HG03045 (cell line): ENCODE results near the gene CCDC192.

Experiments used
- ATAC-seq: cut with Tn5 transposase; IDR thresholded peaks from one replicate; pipeline ENCODE4 v1.9.1; 2021; ENCODE audit warnings: mild to moderate bottlenecking, moderate library complexity; ENCODE audit not compliant: unreplicated experiment

CCDC192 gene

DNA sequence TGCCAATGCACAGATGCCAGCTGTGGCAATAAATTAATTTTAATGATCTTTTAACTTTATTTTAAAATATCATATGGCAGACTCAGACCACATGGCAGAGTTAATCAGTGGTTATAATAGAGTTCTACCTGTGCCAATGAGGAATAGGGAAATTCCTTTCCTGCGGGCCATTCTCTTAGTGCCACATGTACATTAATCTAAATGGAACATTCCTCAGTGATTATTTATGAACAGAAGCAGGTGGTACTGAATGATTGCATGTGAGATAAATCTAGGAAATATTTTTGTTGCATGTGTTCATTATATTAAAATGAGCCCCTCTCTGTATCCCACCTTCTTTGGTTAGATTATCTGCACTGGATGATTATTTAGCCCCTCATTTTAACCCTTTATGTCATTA lies 102.3 kb downstream of the CCDC192 start:
- no peak for ATAC-seq

DNA sequence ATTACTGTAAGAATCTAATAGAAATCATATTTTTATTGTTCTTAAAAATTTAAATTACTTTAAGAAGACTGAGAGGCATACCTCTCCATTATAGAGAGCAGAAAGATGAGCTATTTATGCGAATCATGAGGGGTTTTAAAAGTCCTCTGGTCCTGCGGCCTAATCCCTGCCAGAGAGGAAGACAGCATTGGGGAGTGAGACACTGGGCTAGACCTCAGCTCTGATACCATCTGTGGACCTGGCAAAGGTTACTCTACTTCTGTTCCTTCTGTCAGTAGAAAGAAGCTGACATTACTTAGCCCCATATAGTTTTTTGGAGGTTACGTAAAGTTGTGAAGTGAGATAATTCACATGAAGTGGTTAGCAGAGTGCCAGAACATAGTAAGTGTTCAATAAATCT lies 103.6 kb downstream of the CCDC192 start:
- ATAC-seq: no peak

DNA sequence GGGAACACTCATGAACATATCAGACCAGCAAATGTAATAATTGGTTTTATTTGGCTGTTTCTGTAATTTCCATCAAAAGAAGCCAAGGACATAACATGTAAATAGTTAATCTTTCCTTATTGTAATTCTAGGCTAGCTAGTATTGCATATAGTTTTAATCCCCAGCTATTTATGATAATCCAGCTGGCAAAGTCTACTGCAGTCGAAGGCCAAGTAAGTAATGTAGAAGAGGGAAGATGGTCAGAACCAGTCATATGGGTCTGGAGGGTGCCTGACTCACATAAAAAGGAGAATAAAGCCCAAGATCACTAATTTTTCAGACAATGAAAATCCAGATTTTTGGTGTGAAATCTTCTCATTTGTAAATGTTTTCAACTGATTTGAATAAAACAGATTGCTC lies 106.3 kb downstream of the CCDC192 start:
- ATAC-seq: no peak

DNA sequence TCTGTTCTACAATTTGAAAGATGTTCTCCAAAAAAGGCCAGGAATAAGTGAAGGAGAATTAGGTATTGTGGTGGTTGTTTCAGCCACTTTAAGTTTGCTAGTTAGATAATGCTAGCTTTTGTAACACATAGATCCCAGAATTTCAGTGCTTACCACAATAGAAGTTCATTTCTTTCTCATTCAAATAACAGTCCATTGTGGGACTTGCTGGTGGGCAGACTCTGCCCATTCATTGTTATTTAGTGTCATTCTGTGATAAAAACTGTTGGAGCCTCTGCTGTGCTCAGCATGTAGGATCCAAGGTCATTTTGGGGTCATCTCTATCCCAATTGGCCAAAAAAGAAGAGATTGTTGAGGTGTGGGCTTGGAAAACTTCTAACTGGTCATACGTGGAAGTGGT lies 106.8 kb downstream of the CCDC192 start:
- no peak for ATAC-seq

DNA sequence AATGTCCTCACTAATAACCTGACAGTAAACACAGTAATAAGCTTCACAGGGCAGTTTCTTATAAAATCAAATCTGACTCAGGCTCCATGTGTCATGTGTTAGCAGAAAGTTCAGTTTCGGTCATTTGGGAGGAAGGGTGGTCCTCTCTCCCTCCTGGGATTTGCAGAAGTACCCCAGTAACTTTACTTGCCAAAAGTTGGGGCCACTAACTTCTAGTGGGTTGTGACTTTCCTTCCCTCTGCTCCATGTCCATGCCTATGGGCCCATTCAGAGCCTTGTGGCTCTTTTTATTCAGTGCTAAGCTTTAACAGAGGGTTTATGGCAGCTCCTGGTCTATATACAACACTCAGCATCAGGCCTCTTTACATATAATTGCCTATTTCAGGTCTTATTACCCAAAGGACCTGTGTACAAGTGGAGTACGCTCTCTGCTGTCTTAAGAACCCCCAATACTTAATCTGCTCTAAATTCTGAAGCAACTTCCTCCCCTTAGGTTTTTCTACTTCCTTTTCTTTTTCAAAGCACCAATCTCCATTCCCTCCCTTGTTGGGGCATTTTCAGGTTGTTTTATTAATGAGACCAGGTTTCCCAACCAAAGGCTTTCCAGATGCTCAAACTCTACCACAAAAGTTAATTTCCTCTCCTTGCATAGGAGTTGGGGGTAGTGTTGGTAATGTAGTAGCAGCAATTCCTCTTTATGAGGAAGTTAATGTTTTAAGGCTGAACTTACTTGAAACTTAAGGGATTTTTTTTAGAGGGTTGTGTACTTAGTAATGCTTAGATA lies 107.7 kb downstream of the CCDC192 start:
- ATAC-seq: no peak

DNA sequence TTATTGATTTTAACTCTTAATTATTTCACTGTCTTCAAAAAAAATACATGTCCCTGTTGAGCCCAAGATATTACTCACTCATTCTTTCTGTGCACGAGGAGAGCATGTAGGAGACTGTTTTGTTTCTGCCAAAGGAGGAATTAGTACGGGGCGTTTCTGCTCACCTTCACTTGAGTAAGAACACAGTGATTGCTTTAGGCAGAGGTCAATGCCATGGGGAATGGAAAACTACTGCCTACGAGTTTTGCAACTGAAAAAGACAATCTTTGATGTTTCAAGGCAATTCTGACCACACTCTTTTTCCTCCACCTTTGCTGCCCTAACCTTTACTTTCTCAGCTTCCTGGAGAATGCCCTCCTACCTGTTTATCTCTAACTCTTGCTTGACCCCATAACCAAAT lies 109.4 kb downstream of the CCDC192 start:
- ATAC-seq: no peak

DNA sequence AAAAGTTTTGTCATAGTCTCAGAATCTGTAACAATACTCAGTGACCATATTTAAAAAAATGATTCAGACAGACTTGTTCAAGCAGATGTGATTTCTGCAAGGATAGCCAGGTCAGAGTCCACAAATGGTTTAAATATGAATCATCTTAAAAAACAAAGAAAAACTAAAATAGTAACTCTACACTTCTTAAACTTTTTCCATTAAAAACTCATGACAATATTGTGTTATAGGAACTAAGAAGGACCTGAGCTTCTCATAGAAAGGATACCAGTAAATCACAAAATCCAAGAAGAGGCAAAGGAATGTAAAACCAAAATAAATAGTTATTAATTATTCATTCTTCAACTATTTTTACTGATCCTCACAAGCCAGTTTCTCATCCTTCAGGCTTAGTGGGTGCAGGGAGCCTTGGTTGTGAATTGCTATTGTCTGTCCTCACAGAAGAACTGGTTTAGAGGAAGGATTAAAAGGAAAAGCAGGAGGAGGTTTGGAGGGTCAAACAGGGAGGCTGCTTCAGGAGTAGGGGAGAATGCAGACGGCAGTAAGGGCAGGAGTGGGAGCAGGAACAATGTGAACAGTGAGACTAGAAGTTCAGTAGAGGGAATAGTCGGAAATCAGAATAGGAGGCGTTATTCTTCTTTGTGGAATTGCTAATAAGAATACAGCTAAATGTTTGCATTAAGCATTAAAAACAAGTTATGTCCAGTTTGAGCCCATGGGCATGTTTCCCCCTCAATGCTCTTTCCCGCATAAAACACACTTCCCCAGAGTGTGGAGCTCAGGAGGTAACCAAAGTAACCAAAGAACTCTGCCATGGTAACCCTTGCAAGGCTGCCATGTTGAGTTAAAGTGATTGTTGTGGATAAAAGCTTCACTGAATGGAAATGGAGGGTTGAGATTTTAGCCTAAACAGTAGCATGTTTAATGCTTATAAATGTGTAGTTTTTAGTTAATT lies 110.7 kb downstream of the CCDC192 start:
- no peak for ATAC-seq

DNA sequence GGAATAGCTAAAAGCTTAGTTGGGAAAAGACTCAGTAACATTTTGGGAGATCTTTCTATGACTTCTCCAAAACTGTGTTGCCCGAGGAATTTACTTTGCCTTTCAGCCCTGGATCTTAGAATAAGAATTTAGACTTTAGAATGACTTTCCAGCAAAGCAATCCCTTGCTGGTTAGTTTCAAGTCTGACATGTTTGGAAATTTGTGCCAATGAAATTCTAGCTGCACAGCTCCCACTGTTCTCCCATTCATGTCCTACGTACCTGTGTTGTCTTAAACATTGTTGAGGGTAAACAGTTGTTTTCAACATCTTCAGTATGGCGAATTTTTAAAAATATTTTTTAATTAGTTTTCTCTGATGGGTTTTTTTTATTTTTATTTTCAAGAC lies 111.4 kb downstream of the CCDC192 start:
- no peak for ATAC-seq

DNA sequence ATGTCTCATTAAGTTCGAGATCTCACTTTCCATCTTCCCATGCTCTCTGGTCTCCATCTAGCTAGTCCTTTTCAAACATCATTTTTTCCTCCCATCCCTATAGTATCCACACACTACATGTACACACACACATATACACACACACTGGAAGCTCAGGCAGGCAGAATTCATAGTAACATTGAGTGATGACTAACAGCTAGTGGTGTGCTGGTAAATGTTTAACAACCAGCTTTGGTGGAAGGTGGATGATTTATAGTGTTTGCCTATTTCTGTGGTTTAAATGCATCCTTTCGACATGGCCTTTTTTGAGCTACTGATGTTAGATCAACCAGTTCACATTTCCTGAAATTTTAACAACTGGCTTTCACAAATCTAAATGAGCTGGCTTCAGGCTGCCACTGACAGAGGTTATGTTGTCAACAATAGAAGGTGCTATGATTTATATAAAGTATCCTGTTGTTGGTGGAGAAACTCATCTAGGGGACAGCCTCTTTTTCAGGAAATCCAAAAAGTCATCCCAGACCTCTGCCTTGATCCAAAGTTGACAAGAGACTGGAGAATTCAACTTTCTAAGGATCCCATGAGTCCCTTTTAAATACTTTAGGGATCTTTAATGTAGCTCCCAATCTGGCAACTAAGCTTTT lies 117.8 kb downstream of the CCDC192 start:
- ATAC-seq: no peak

DNA sequence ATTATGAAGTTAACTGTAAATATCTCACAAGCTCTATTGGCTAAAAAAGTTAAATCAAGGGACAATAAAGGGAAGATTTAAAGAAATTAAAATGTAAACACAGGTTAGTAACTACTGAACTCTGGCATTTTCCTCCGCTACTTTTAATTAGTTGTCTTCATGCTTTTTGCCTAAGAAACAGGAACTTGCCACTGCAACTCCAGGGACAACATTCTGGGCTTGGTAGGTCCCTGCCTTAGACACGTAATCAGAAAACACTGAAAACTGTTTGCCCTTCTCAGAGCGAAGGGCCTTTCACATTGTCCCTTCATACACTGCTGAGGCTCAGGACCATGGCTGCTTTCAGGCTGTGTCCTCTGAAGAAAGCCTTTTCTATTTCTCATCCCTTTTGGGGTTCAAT lies 118.7 kb downstream of the CCDC192 start:
- no peak for ATAC-seq

DNA sequence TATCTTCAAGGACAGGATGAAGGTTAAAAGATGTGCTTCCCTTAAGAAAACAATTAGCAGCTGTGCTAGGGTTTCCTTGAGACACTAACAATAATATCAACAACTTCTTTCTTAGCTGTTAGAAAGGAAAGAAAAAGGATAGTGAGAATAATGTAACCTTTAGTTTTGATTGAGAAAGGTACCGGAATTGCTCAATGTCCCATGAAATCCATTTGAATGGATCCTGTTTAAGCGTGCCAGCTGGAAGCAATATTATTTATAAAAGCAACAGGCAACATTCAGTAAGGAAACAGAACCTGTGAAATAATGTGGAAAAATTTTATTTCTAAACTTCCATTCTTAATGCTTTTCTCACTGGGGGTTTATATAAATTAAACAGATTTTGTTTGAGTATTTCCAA lies 120.9 kb downstream of the CCDC192 start:
- no peak for ATAC-seq

DNA sequence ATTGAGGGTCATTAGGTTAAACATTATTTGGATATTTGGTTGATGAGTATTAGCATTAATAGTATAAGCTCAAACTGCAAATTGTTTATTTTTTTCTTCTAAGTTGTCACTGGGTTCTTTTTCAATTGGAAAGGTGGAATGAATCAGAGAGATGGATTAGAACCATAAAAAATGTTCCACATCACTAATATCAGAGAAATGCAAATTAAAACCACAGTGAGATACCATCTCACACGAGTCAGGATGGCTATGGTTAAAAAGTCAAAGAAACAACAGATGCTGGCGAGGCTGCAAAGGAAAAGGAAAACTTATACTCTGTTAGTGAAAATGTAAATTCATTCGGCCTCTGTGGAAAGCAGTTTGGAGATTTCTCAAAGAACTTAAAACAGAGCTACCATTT lies 122.8 kb downstream of the CCDC192 start:
- ATAC-seq: no peak

DNA sequence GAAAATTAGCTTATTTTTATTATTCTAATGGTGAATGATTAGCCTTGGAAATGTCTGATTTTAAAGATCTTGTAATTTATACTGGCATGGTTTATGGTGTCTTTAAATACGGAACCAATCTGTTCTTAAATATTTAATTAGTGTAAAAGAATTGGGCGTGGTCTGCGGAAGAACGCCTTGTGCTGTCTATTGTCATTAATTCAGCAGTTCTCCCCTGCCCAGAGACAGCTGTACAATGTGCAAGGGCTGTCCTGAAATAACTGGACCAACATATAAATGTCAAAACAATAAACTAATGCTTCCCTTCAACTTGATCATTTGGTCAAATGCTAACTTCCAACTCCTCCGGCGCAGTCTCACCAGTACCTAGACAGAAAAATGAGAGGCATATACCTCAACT lies 124.3 kb downstream of the CCDC192 start:
- no peak for ATAC-seq

DNA sequence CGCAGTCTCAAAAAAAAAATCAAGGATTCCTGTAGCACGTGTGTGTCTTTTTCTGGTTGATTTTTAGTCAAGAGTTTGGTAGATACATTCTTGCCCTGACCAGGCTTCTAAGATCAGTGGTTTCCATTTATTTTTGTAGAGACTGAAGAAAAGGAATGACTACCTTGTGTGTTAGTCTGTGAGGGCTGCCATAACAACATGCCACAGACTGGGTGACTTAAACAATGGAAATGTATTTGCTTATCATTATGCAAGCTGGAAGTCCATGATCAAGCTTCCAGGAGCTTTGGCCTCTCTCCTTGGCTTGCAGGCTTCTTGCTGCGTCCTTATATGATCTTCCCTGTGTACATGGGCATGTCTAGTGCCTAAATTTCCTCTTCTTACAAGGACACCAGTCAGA lies 127.0 kb downstream of the CCDC192 start:
- ATAC-seq: no peak

DNA sequence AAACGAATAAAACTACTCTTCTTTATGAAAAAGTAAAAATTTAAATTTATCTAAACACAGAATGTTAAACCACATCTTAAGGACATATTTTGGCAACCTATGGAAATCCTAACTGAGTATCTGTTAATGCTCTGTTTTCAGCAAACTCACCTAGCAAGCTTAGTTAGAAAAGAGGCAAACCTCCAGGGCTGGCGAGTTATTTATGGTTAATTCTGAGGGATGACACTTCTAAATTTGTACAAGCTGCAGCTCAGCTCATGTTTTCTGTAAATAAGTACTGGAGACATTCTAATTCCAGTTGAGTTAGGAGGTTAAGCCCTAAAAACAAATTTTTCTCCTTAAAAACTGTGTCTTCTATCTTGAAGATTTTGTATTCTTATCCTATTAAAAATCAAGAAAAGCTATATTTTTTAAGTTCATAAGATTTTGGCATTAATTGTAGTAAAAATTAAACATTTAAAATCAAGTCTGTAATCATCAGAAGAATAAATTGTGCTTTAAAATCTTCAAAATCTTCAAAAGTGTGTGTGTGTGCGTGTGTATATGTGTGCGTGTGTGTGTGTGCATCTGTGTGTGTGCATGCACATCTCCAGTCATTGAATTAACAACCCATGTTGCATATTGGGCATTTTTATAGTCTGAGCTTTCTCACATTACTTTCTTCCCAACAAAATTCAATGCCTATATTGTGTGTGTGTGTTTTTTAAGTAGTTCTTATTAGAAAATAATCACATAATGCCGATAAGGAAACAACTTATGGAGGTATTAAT lies 127.8 kb downstream of the CCDC192 start:
- ATAC-seq: no peak

DNA sequence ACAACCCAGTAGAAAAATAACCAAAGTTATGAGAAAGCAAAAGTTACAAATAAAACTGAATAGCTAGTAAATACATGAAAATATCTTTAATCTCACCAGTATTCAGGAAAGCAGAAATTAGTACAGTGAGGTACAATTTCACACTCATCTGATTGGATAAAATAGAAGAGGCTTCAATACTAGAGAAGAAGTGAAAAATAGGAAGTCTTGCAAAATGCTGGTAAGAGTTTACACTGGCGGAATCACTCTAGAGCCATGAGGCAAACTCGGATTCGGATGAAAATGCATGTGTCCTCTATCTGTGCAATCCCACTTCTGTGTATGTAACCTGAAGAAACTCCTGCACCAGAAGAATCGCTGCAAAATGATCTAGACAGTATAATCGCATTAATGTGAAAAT lies 128.9 kb downstream of the CCDC192 start:
- ATAC-seq: no peak

DNA sequence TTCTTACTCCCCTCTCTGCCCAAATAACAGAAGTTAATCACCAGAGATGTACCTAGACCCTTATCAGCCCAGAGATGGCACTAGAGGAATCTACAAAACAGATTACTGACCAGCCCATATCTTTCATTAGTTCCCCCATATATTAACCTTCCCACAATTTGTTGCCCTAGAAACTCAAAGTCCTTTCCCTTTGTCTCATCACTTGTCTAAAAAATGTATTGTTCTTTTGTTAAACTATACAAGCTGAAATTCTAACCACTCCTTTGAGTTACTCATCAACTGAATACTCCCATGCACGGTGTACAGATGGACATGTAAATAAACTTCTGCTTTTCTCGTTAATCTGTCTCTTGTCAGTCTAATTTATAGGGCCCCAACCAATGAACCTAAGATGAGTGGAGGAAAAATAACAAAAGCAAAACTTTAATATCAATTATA lies 130.9 kb downstream of the CCDC192 start:
- ATAC-seq: no peak

DNA sequence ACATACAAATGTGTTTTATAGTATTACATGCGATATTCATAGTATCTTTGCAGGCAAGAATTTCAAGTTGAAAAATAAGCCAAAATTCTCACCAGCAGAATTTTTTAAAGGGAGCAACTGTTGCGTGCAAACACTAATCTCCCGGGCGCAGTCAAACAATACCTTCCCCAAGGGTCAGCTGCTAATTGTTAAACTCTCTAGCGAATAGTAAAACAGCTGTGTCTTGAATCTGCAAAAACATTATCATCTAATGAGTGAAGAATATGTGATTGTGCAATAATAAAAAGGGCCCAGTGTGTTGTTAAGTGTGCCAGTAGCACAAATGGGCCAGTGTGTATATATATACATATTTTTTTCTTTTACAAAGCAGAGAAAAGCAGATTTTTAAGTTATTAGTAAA lies 131.4 kb downstream of the CCDC192 start:
- no peak for ATAC-seq

DNA sequence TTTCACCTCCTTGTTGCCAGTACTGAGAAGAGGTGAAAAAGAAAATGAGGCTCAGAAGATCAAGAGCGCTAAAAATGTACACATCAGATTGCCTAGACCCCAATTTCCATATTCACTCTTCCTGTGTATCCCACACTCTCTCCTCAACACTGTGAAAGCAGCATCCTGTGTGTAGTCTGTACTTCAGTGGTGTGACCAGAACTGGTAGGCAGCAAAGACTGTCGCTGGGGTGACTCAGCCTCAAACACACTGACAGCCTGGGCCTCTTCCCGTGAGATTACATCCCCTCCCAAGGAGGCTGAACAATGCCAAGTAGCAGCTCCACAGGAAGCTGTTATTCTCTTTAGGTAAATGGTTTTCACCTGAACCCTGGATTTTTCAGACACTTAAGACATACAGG lies 135.5 kb downstream of the CCDC192 start:
- no peak for ATAC-seq

DNA sequence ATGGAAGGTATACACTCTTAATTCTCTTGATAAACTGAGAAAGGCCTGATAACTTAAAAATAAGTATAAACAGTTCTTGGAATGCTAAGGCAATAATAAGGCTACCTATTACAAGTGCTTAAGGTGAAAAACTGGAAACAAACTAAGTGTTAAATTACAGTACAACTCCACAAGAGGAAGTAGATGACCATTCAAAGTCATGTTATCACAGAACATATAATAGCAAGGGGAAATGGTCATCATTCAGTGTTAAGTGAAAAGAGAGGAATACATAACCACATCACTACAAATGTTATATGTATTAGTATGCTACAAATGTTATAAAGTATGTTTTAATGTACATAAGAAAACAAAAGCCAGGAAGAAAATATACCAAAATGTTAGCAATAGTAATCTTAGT lies 135.9 kb downstream of the CCDC192 start:
- ATAC-seq: no peak
